Measurements from ENCODE around the gene MUSK. TPM values are rescaled to one million over a fixed set of nuclear protein-coding genes. Genes with fewer than 3 reads are reported as not detected.

Gene MUSK
- total and polyA plus RNA-seq, 2 donors (not counting 1 experiment from before 2014, with no cell fraction given), result not detected

- H3K79me2 ChIP-seq (ENCODE audit: control insufficient read depth, insufficient read depth, low read length), result no peaks in the 10 kb centered on the region
- no peak overlapping the region for H3K27ac ChIP-seq (ENCODE audit: low read length in 2 of 2)
- Mint-ChIP-seq H3K4me3 (no peak overlapping the region), H3K27ac (no peak overlapping the region), H3K27me3 (peaks cover 4% of the 10 kb centered on the region), H3K4me1 (no peaks in the 10 kb centered on the region), H3K9me3 (ENCODE audit: insufficient read depth) (no peaks in the 10 kb centered on the region)
- no peak overlapping the region for H3K4me2 ChIP-seq (replicated peaks; ENCODE audit: low read depth, low read length, poor library complexity, severe bottlenecking)
- H3K36me3 ChIP-seq (replicated peaks in 1 of 2; ENCODE audit: control extremely low read depth in 1 of 2, control insufficient read depth in 1 of 2, extremely low read depth in 1 of 2, insufficient read depth in 2 of 2, low read length in 1 of 2), result no peaks in the 10 kb centered on the region
- no peaks in the 10 kb centered on the region for H3K4me1 ChIP-seq (ENCODE audit: control insufficient read depth in 2 of 2, insufficient read depth in 2 of 2, low read length in 2 of 2)
- ChIA-PET POLR2A (no interaction called here), CTCF (no interaction called here)
- WGBS (ENCODE audit: insufficient coverage), result no CpG with 5 or more reads among the region's 1 CpG
- no peaks in the 10 kb centered on the region for H3K27me3 ChIP-seq (replicated peaks in 1 of 4; ENCODE audit: control extremely low read depth in 1 of 4, control insufficient read depth in 3 of 4, insufficient read depth in 4 of 4, low read length in 3 of 4)
- H3K9ac ChIP-seq (ENCODE audit: low read length), result no peak overlapping the region
- ATAC-seq (ENCODE audit: low read depth) (no peak), DNase-seq (no peak)
- no peak overlapping the region for H3K4me3 ChIP-seq (ENCODE audit: control extremely low read depth in 1 of 5, extremely low read depth in 1 of 5, insufficient read depth in 1 of 5, low read depth in 2 of 5, low read length in 4 of 5)
- intact Hi-C loops (cut with micrococcal nuclease), result no loop called here
- TF ChIP-seq, protein P1, sequence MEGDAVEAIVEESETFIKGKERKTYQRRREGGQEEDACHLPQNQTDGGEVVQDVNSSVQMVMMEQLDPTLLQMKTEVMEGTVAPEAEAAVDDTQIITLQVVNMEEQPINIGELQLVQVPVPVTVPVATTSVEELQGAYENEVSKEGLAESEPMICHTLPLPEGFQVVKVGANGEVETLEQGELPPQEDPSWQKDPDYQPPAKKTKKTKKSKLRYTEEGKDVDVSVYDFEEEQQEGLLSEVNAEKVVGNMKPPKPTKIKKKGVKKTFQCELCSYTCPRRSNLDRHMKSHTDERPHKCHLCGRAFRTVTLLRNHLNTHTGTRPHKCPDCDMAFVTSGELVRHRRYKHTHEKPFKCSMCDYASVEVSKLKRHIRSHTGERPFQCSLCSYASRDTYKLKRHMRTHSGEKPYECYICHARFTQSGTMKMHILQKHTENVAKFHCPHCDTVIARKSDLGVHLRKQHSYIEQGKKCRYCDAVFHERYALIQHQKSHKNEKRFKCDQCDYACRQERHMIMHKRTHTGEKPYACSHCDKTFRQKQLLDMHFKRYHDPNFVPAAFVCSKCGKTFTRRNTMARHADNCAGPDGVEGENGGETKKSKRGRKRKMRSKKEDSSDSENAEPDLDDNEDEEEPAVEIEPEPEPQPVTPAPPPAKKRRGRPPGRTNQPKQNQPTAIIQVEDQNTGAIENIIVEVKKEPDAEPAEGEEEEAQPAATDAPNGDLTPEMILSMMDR (IDR thresholded peaks at IDR 0.05), result no peak
- no peak for TF ChIP-seq EZH2 (IDR thresholded peaks at IDR 0.05; ENCODE audit: borderline replicate concordance, insufficient read depth, low read depth, low read length, poor library complexity, severe bottlenecking)
- no peak overlapping the region for H2AFZ ChIP-seq (ENCODE audit: insufficient read depth, low read depth, low read length, poor library complexity, severe bottlenecking)
- no peaks in the 10 kb centered on the region for H4K20me1 ChIP-seq (ENCODE audit: control insufficient read depth, insufficient read depth, low read length, poor library complexity, severe bottlenecking)
- H3K9me3 ChIP-seq (ENCODE audit: control extremely low read depth in 1 of 3, control insufficient read depth in 2 of 3, insufficient read depth in 1 of 3, low read length in 2 of 3), result no peaks in the 10 kb centered on the region
Measured at GRCh38 chr9:110810262-110810976, 141.8 kb downstream of the MUSK start.

DNA sequence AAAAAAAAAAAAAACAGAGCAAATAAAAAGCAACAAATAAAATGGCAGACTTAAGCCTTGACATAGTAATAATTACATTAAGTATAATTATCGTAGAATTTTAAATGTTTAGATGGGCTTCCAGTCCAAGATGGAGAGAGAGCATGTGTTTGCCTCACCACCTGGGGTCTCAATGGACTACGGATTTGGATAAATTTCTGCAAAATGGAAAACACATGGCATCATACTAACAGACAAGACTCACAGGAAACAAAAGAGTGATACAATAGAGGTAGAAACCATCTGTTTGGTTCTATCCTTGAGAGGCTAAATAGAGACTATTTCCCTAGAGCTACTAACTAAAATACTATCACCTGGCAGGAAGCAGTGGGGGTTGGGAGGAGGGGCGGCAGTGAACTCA lies 144.3 kb downstream of the MUSK start:
- H3K79me2 ChIP-seq (ENCODE audit: control insufficient read depth, insufficient read depth, low read length), result no peaks in the 10 kb centered on the region
- no CpG with 5 or more reads among the region's 3 CpGs for WGBS (ENCODE audit: insufficient coverage)

More for the DNA sequence above, 144.3 kb downstream of the MUSK start:
- no peaks in the 10 kb centered on the region for H3K4me1 ChIP-seq (ENCODE audit: control insufficient read depth in 2 of 2, insufficient read depth in 2 of 2, low read length in 2 of 2)
- H3K36me3 ChIP-seq (replicated peaks in 1 of 2; ENCODE audit: control extremely low read depth in 1 of 2, control insufficient read depth in 1 of 2, extremely low read depth in 1 of 2, insufficient read depth in 2 of 2, low read length in 1 of 2), result no peaks in the 10 kb centered on the region
- TF ChIP-seq, protein P1 (IDR thresholded peaks at IDR 0.05), result no peak
- no peak for TF ChIP-seq EZH2 (IDR thresholded peaks at IDR 0.05; ENCODE audit: borderline replicate concordance, insufficient read depth, low read depth, low read length, poor library complexity, severe bottlenecking)
- H2AFZ ChIP-seq (ENCODE audit: insufficient read depth, low read depth, low read length, poor library complexity, severe bottlenecking), result no peak overlapping the region
- H3K27ac ChIP-seq (ENCODE audit: low read length in 2 of 2), result no peak overlapping the region
- H3K27ac Mint-ChIP-seq, result no peak overlapping the region
- no peaks in the 10 kb centered on the region for H3K9me3 ChIP-seq (ENCODE audit: control extremely low read depth in 1 of 3, control insufficient read depth in 2 of 3, insufficient read depth in 1 of 3, low read length in 2 of 3)
- no peaks in the 10 kb centered on the region for H3K4me1 Mint-ChIP-seq
- no peaks in the 10 kb centered on the region for H3K27me3 ChIP-seq (replicated peaks in 1 of 4; ENCODE audit: control extremely low read depth in 1 of 4, control insufficient read depth in 3 of 4, insufficient read depth in 4 of 4, low read length in 3 of 4)
- DNase-seq, result no peak
- ChIA-PET POLR2A (no interaction called here), CTCF (no interaction called here)
- H3K9me3 Mint-ChIP-seq (ENCODE audit: insufficient read depth), result no peaks in the 10 kb centered on the region
- peaks cover 4% of the 10 kb centered on the region for H3K27me3 Mint-ChIP-seq
- no peak for ATAC-seq (ENCODE audit: low read depth)
- intact Hi-C loops (cut with micrococcal nuclease), result no loop called here
- H3K4me3 Mint-ChIP-seq, result no peak overlapping the region
- H3K9ac ChIP-seq (ENCODE audit: low read length), result no peak overlapping the region
- H3K4me2 ChIP-seq (replicated peaks; ENCODE audit: low read depth, low read length, poor library complexity, severe bottlenecking), result no peak overlapping the region
- H4K20me1 ChIP-seq (ENCODE audit: control insufficient read depth, insufficient read depth, low read length, poor library complexity, severe bottlenecking), result no peaks in the 10 kb centered on the region
- no peak overlapping the region for H3K4me3 ChIP-seq (ENCODE audit: control extremely low read depth in 1 of 5, extremely low read depth in 1 of 5, insufficient read depth in 1 of 5, low read depth in 2 of 5, low read length in 4 of 5)
